ENCODE results near the gene STIP1. TPM values are rescaled to one million over a fixed set of nuclear protein-coding genes. Genes with fewer than 3 reads are reported as not detected.

STIP1 gene
- total and polyA plus RNA-seq, 4 donors, result 22.6 to 58.1 (median 42.5) TPM

- peaks cover 16 to 57% (median 42%) of the 10 kb centered on the region in 4 donors for H3K4me1 ChIP-seq (ENCODE audit: control insufficient read depth in 4 of 4, insufficient read depth in 4 of 4, low read length in 3 of 4)
- 58% methylated on average over 5 of the region's 5 CpGs for WGBS
- no peak for TF ChIP-seq YY1 (IDR thresholded peaks at IDR 0.05)
- no peak for TF ChIP-seq ZBTB33 (IDR thresholded peaks at IDR 0.05)
- TF ChIP-seq TAF1 (conservative IDR thresholded peaks at IDR 0.05), result no peak
- TF ChIP-seq NR2F2 (IDR thresholded peaks at IDR 0.05), result no peak
- no peak for TF ChIP-seq ATF3 (IDR thresholded peaks at IDR 0.05)
- no peak for TF ChIP-seq REST (IDR thresholded peaks at IDR 0.05)
- no peak for TF ChIP-seq JUND (IDR thresholded peaks at IDR 0.05)
- TF ChIP-seq RAD21 (IDR thresholded peaks at IDR 0.05), result no peak
- TF ChIP-seq FOXA1 (IDR thresholded peaks at IDR 0.05), result no peak
- no peak for TF ChIP-seq HNF4G (IDR thresholded peaks at IDR 0.05)
- no peak for TF ChIP-seq RXRA (IDR thresholded peaks at IDR 0.05)
Observed at GRCh38 chr11:64244107-64244506, 58.1 kb downstream of the STIP1 start.

GRCh38 chr11:64244966-64245365 is 59.0 kb downstream of the STIP1 start:
- H3K27me3 ChIP-seq (ENCODE audit: control insufficient read depth in 4 of 4, insufficient read depth in 4 of 4, low read length in 3 of 4), result no peaks in the 10 kb centered on the region
- peak overlapping the region in 1 of 2 donors; percentile 36 for H3K9ac ChIP-seq (ENCODE audit: low read depth in 1 of 2, low read length in 2 of 2)
- no peak for DNase-seq (ENCODE audit: low spot score)
- peak overlapping the region; percentile 90 to 92 for H3K27ac ChIP-seq (ENCODE audit: low read depth in 1 of 2, low read length in 2 of 2)
- peaks cover 0 to 6% (median 4%) of the 10 kb centered on the region in 4 donors for H3K36me3 ChIP-seq (ENCODE audit: control insufficient read depth in 4 of 4, insufficient read depth in 3 of 4, low read depth in 1 of 4, low read length in 3 of 4)
- peaks cover 16 to 62% (median 46%) of the 10 kb centered on the region in 4 donors for H3K4me1 ChIP-seq (ENCODE audit: control insufficient read depth in 4 of 4, insufficient read depth in 4 of 4, low read length in 3 of 4)
- no peak for TF ChIP-seq SP1 (IDR thresholded peaks at IDR 0.05)
- TF ChIP-seq ATF3 (IDR thresholded peaks at IDR 0.05), result no peak
- TF ChIP-seq HNF4G (IDR thresholded peaks at IDR 0.05), result no peak
- no peak for TF ChIP-seq RAD21 (IDR thresholded peaks at IDR 0.05)
- TF ChIP-seq FOXA1 (IDR thresholded peaks at IDR 0.05), result no peak
- no peak for TF ChIP-seq NR2F2 (IDR thresholded peaks at IDR 0.05)
- no peak for TF ChIP-seq GABPA (IDR thresholded peaks at IDR 0.05 in 1 of 2, conservative IDR thresholded peaks at IDR 0.05 in 1 of 2)
- TF ChIP-seq FOXA2 (IDR thresholded peaks at IDR 0.05), result no peak
- no peak for TF ChIP-seq RXRA (IDR thresholded peaks at IDR 0.05)
- no peak for TF ChIP-seq YY1 (IDR thresholded peaks at IDR 0.05)
- no peak for TF ChIP-seq CTCF (IDR thresholded peaks at IDR 0.05; ENCODE audit: low read depth, low read length, missing input control)
- WGBS, result 23% methylated on average over 6 of the region's 6 CpGs
- no peaks in the 10 kb centered on the region for H3K9me3 ChIP-seq (ENCODE audit: control insufficient read depth in 4 of 4, low read length in 3 of 4)
- H3K4me3 ChIP-seq (ENCODE audit: low read depth in 1 of 3, low read length in 3 of 3), result peak overlapping the region in 2 of 3 donors; percentile 89 to 92

More at GRCh38 chr11:64244107-64244506, 58.1 kb downstream of the STIP1 start:
- no peak overlapping the region for H3K27ac ChIP-seq (ENCODE audit: low read depth in 1 of 2, low read length in 2 of 2)
- peaks cover 0 to 6% (median 4%) of the 10 kb centered on the region in 4 donors for H3K36me3 ChIP-seq (ENCODE audit: control insufficient read depth in 4 of 4, insufficient read depth in 3 of 4, low read depth in 1 of 4, low read length in 3 of 4)
- DNase-seq (ENCODE audit: low spot score), result no peak
- no peaks in the 10 kb centered on the region for H3K9me3 ChIP-seq (ENCODE audit: control insufficient read depth in 4 of 4, low read length in 3 of 4)
- no peaks in the 10 kb centered on the region for H3K27me3 ChIP-seq (ENCODE audit: control insufficient read depth in 4 of 4, insufficient read depth in 4 of 4, low read length in 3 of 4)
- no peak overlapping the region for H3K9ac ChIP-seq (ENCODE audit: low read depth in 1 of 2, low read length in 2 of 2)
- H3K4me3 ChIP-seq (ENCODE audit: low read depth in 1 of 3, low read length in 3 of 3), result no peak overlapping the region

All from liver (tissue), 9 donors.